Urinary bladder (tissue), 4 donors: ENCODE measurements around the gene TNNC1. TPM values are rescaled to one million over a fixed set of nuclear protein-coding genes. Genes with fewer than 3 reads are reported as not detected.

ENCODE experiments used
- DNase-seq: peaks from one replicate; pipeline ENCODE4 v3.0.0-alpha.2; 2015; ENCODE audit errors: extremely low spot score
- H3K27ac ChIP-seq: one replicate; pipeline ENCODE4 v1.5.1; 2013; ENCODE audit warnings: low read depth, mild to moderate bottlenecking, moderate library complexity
- H3K36me3 ChIP-seq: one replicate; pipeline ENCODE4 v1.6.1; 2013; ENCODE audit warnings: mild to moderate bottlenecking, moderate library complexity; ENCODE audit not compliant: insufficient read depth
- H3K4me1 ChIP-seq: one replicate; pipeline ENCODE4 v1.6.1; 2013; ENCODE audit warnings: mild to moderate bottlenecking, moderate library complexity; ENCODE audit not compliant: insufficient read depth
- H3K4me3 ChIP-seq: one replicate; pipeline ENCODE4 v1.5.1; 2013; ENCODE audit warnings: low read depth, low read length
- WGBS: extraction: QIAGEN DNeasy Blood & Tissue Kit; methylation state at CpG from one replicate; pipeline ENCODE4 v1.1.7; 2013; 5-methylcytosine and 5-hydroxymethylcytosine counted together
- polyA plus RNA-seq: library from polyadenylated mRNA; stranded (reverse); fragments of 200-250 nt; gene quantifications from one replicate; pipeline ENCODE4 v1.2.3, GENCODE V29; 2013
- total RNA-seq: library from RNA; depleted of rRNA; stranded (reverse); fragments of >200 nt; gene quantifications from one replicate; pipeline ENCODE4 v1.2.3, GENCODE V29; 2014
- donor health status: healthy with polysubstance abuse.
- donor health status: healthy.

The TNNC1 gene
- total and polyA plus RNA-seq, 2 donors, result 3.1 to 68.4 TPM

- H3K4me1 ChIP-seq, result no peaks in the 10 kb centered on the region
- no peak overlapping the region for H3K4me3 ChIP-seq
- H3K27ac ChIP-seq, result no peak overlapping the region
- no peak for DNase-seq
- peaks cover 13% of the 10 kb centered on the region for H3K36me3 ChIP-seq
- WGBS, result 84% methylated on average over 16 of the region's 16 CpGs
Observed at GRCh38 chr3:52479877-52480575, 26.2 kb upstream of the TNNC1 start.

- no peak overlapping the region for H3K27ac ChIP-seq
- DNase-seq, result no peak
Observed at GRCh38 chr3:52479037-52479876, 25.4 kb upstream of the TNNC1 start.

GRCh38 chr3:52477796-52478095 lies 23.9 kb upstream of the TNNC1 start:
- no peak for DNase-seq
- H3K36me3 ChIP-seq, result peaks cover 15% of the 10 kb centered on the region
- H3K4me3 ChIP-seq, result no peak overlapping the region
- WGBS, result 94% methylated on average over 6 of the region's 6 CpGs
- H3K4me1 ChIP-seq, result no peaks in the 10 kb centered on the region
- H3K27ac ChIP-seq, result no peak overlapping the region

More at GRCh38 chr3:52479037-52479876, 25.4 kb upstream of the TNNC1 start:
- Histone ChIP-seq H3K36me3 (peaks cover 13% of the 10 kb centered on the region), H3K4me1 (no peaks in the 10 kb centered on the region), H3K4me3 (no peak overlapping the region)
- 96% methylated on average over 7 of the region's 7 CpGs for WGBS

- Histone ChIP-seq H3K36me3 (peaks cover 15% of the 10 kb centered on the region), H3K27ac (no peak overlapping the region), H3K4me3 (no peak overlapping the region), H3K4me1 (no peaks in the 10 kb centered on the region)
- 92% methylated on average over 16 of the region's 16 CpGs for WGBS
- DNase-seq, result no peak
Observed at GRCh38 chr3:52477076-52477795, 23.4 kb upstream of the TNNC1 start.

- Histone ChIP-seq H3K36me3 (peaks cover 6% of the 10 kb centered on the region), H3K4me3 (no peak overlapping the region), H3K27ac (no peak overlapping the region), H3K4me1 (no peaks in the 10 kb centered on the region)
- DNase-seq, result no peak
- whole genome bisulfite sequencing, result 91% methylated on average over 5 of the region's 5 CpGs
Observed at GRCh38 chr3:52473026-52473425, 19.2 kb upstream of the TNNC1 start.

GRCh38 chr3:52472239-52473000 lies 18.6 kb upstream of the TNNC1 start:
- no peak overlapping the region for H3K27ac ChIP-seq
- no peak overlapping the region for H3K4me3 ChIP-seq
- no peaks in the 10 kb centered on the region for H3K4me1 ChIP-seq
- H3K36me3 ChIP-seq, result peaks cover 5% of the 10 kb centered on the region
- DNase-seq, result no peak
- 75% methylated on average over 14 of the region's 14 CpGs for WGBS

GRCh38 chr3:52471371-52472238 lies 17.8 kb upstream of the TNNC1 start:
- 64% methylated on average over 26 of the region's 26 CpGs for WGBS
- H3K4me1 ChIP-seq, result no peaks in the 10 kb centered on the region
- no peak for DNase-seq
- no peak overlapping the region for H3K27ac ChIP-seq
- peaks cover 2% of the 10 kb centered on the region for H3K36me3 ChIP-seq
- H3K4me3 ChIP-seq, result no peak overlapping the region

- Histone ChIP-seq H3K4me1 (no peaks in the 10 kb centered on the region), H3K36me3 (peaks cover 2% of the 10 kb centered on the region), H3K27ac (no peak overlapping the region), H3K4me3 (no peak overlapping the region)
- WGBS, result 95% methylated on average over 4 of the region's 4 CpGs
- no peak for DNase-seq
Observed at GRCh38 chr3:52470920-52471319, 17.1 kb upstream of the TNNC1 start.

- no peaks in the 10 kb centered on the region for H3K4me1 ChIP-seq
- no peak overlapping the region for H3K4me3 ChIP-seq
- no peak for DNase-seq
- H3K36me3 ChIP-seq, result peaks cover 2% of the 10 kb centered on the region
- H3K27ac ChIP-seq, result no peak overlapping the region
- 61% methylated on average over 5 of the region's 5 CpGs for WGBS
Observed at GRCh38 chr3:52469001-52469400, 15.2 kb upstream of the TNNC1 start.

- peaks cover 2% of the 10 kb centered on the region for H3K36me3 ChIP-seq
- no peak overlapping the region for H3K27ac ChIP-seq
- H3K4me3 ChIP-seq, result no peak overlapping the region
- no peak for DNase-seq
- 43% methylated on average over 9 of the region's 9 CpGs for WGBS
- no peaks in the 10 kb centered on the region for H3K4me1 ChIP-seq
Observed at GRCh38 chr3:52468336-52468735, 14.5 kb upstream of the TNNC1 start.

- no peak for DNase-seq
- WGBS, result 84% methylated on average over 5 of the region's 5 CpGs
- peaks cover 3% of the 10 kb centered on the region for H3K36me3 ChIP-seq
- no peaks in the 10 kb centered on the region for H3K4me1 ChIP-seq
- no peak overlapping the region for H3K27ac ChIP-seq
- H3K4me3 ChIP-seq, result no peak overlapping the region
Observed at GRCh38 chr3:52463416-52463815, 9.6 kb upstream of the TNNC1 start.

GRCh38 chr3:52461874-52462273 lies 8.0 kb upstream of the TNNC1 start:
- WGBS, result 65% methylated on average over 6 of the region's 6 CpGs
- no peak for DNase-seq
- Histone ChIP-seq H3K36me3 (peaks cover 3% of the 10 kb centered on the region), H3K27ac (peak overlapping the region; percentile 16), H3K4me3 (no peak overlapping the region), H3K4me1 (no peaks in the 10 kb centered on the region)
